Karpas-422 (cell line): ENCODE data around the gene TANGO2. TPM values are rescaled to one million over a fixed set of nuclear protein-coding genes. Genes with fewer than 3 reads are reported as not detected.

Experiments used
- DNase-seq: peaks from one replicate; pipeline ENCODE4 v3.0.0-alpha.2; 2015
- H2AFZ ChIP-seq: fragments of 200-600 bp; sonication (generic); 2 replicates; pipeline ENCODE4 v1.6.1; 2014; ENCODE audit warnings: antibody characterized with exemption, low read length, mixed read lengths
- H3K27ac ChIP-seq: fragments of 200-600 bp; sonication (generic); 2 replicates; pipeline ENCODE4 v1.5.1; 2014; ENCODE audit warnings: mild to moderate bottlenecking, low read length, moderate library complexity
- H3K27me3 ChIP-seq: fragments of 200-600 bp; sonication (generic); 2 replicates; pipeline ENCODE4 v1.6.1; 2014; ENCODE audit warnings: low read length, mixed read lengths
- H3K36me3 ChIP-seq: fragments of 200-600 bp; sonication (generic); 2 replicates; pipeline ENCODE4 v1.6.1; 2014; ENCODE audit warnings: low read length, mixed read lengths; ENCODE audit not compliant: insufficient read depth
- H3K4me1 ChIP-seq: fragments of 200-600 bp; sonication (generic); 2 replicates; pipeline ENCODE4 v1.6.1; 2014; ENCODE audit warnings: mild to moderate bottlenecking, low read length, mixed read lengths
- H3K4me2 ChIP-seq: fragments of 200-600 bp; sonication (generic); 2 replicates; pipeline ENCODE4 v1.6.1; 2014; ENCODE audit warnings: low read length, low read depth, mild to moderate bottlenecking; ENCODE audit not compliant: poor library complexity, severe bottlenecking
- H3K4me3 ChIP-seq: fragments of 200-600 bp; sonication (generic); 2 replicates; pipeline ENCODE4 v1.5.1; 2014; ENCODE audit warnings: mild to moderate bottlenecking, antibody characterized with exemption, low read length, mixed read lengths
- H3K79me2 ChIP-seq: fragments of 200-600 bp; sonication (generic); 2 replicates; pipeline ENCODE4 v1.6.1; 2014; ENCODE audit warnings: mild to moderate bottlenecking, low read length, mixed read lengths
- H3K9ac ChIP-seq: fragments of 200-600 bp; sonication (generic); 2 replicates; pipeline ENCODE4 v1.6.0; 2014; ENCODE audit warnings: low read length
- H3K9me2 ChIP-seq: fragments of 200-600 bp; sonication (generic), shearing (Covaris generic); replicated peaks from 2 replicates; pipeline ENCODE4 v1.6.0; 2014; ENCODE audit warnings: mild to moderate bottlenecking, low read length, moderate library complexity; ENCODE audit not compliant: insufficient read depth
- H3K9me3 ChIP-seq: fragments of 300-700, 200-600 bp; sonication (generic); 2 replicates; pipeline ENCODE4 v1.6.1; 2014; ENCODE audit warnings: low read length, mixed read lengths
- H4K20me1 ChIP-seq: fragments of 200-600 bp; sonication (generic); 2 replicates; pipeline ENCODE4 v1.6.1; 2014; ENCODE audit warnings: mild to moderate bottlenecking, antibody characterized with exemption, low read length, low read depth; ENCODE audit not compliant: insufficient read depth
- total RNA-seq: library from RNA; depleted of rRNA; stranded (reverse); fragments of >200 nt; shearing (Covaris generic); gene quantifications from 2 replicates; pipeline ENCODE4 v1.2.3, GENCODE V29; 2014; ENCODE audit warnings: low replicate concordance

The TANGO2 gene
- total RNA-seq, 1 experiment from 2014 or later, result 39.0 TPM

DNA sequence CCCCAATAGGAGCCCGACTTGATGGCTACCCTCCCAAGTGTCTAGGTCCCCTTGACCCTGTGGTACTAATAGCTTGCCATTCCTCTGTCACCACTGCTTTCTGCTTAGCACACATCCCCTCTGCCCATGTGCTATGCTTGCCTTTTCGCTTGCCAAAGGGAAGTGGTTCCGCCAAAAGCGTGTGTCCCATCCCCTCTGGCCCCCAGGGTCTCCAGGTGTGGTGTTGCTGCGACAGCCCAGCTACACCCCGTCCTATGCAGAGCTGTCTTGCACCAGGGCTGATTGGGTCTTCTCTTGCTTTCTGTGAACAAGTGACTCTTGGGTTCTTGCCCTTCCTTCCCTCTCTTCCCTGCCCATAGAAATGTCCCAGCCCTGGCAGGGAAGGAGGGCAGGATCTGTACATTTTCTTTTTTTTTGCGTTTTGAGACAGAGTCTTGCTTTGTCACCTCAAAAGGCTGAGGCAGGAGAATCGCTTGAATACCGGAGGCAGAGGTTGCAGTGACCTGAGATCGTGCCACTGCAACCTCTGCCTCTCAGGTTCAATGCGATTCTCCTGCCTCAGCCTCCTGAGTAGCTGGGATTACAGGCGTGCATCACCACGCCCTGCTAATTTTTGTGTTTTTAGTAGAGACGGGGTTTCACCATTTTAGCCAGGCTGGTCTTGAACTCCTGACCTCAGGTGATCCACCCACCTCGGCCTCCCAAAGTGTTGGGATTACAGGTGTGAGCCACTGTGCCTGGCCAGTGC, 3.9 kb downstream of the TANGO2 start:
- Histone ChIP-seq H3K79me2 (peaks cover 75% of the 10 kb centered on the region), H3K4me1 (peaks cover 55% of the 10 kb centered on the region), H3K27me3 (no peaks in the 10 kb centered on the region), H3K36me3 (no peaks in the 10 kb centered on the region), H3K9ac (no peak overlapping the region), H3K9me2 (no peaks in the 10 kb centered on the region), H2AFZ (no peak overlapping the region), H4K20me1 (0 out of 2 replicates have a peak, but pooled peaks cover 3% of the 10 kb centered on the region), H3K4me3 (no peak overlapping the region), H3K27ac (no peak overlapping the region), H3K4me2 (no peak overlapping the region), H3K9me3 (no peaks in the 10 kb centered on the region)
- DNase-seq, result no peak

DNA sequence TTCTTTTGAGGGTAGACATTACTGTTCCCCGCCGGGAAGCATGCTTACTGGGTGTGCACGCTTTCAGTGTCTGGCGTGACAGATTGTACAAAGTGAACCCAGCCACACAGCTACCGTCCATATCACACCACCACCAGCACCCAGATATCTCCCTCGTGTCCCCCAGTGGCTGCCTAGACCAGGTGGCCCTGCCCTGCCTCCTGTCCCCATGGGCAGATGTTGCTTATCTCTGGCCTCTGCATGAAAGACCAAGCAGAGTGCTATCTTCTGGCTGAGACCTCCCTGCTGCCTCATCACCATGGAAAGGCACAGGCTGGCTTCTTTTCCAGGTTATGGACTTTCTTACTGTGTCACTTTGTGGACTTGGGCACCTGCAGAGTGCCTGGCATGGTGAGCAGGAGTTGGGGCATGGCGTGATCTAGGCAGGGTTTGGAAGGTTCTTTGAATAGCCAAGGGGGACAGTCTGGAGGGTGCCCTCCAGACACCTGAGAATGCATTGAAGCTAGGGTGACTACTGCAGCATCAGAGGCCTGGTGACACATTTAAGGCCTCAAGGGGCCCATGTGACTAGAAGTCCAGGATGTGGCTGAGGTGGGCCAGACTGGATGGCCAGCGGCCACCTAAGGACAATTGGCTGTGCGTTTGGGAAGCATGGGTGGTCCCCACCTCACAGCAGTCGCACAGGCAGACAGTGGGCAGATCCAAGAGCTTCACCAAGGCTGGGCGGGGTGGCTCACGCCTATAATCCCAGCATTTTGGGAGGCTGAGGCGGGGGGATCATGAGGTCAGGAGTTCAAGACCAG, 4.7 kb downstream of the TANGO2 start:
- H3K79me2 ChIP-seq, result peaks cover 77% of the 10 kb centered on the region
- peaks cover 49% of the 10 kb centered on the region for H3K4me1 ChIP-seq
- H3K27ac ChIP-seq, result no peak overlapping the region
- no peaks in the 10 kb centered on the region for H3K36me3 ChIP-seq
- H3K9me2 ChIP-seq, result no peaks in the 10 kb centered on the region
- 0 out of 2 replicates have a peak, but pooled peaks cover 3% of the 10 kb centered on the region for H4K20me1 ChIP-seq
- H3K4me2 ChIP-seq, result no peak overlapping the region
- H3K9me3 ChIP-seq, result no peaks in the 10 kb centered on the region
- no peak overlapping the region for H3K9ac ChIP-seq
- no peaks in the 10 kb centered on the region for H3K27me3 ChIP-seq
- no peak overlapping the region for H2AFZ ChIP-seq
- no peak for DNase-seq
- H3K4me3 ChIP-seq, result no peak overlapping the region

GRCh38 chr22:20026204-20026908, 5.4 kb downstream of the TANGO2 start:
- no peak overlapping the region for H2AFZ ChIP-seq
- H3K9ac ChIP-seq, result peak overlapping the region; percentile 15; the same call in 1 of the 2 replicates
- H3K4me3 ChIP-seq, result no peak overlapping the region
- H3K4me2 ChIP-seq, result no peak overlapping the region
- no peaks in the 10 kb centered on the region for H3K36me3 ChIP-seq
- no peak overlapping the region for H3K27ac ChIP-seq
- no peaks in the 10 kb centered on the region for H3K9me2 ChIP-seq
- H3K27me3 ChIP-seq, result no peaks in the 10 kb centered on the region
- no peaks in the 10 kb centered on the region for H3K9me3 ChIP-seq
- DNase-seq, result no peak
- peaks cover 53% of the 10 kb centered on the region for H3K4me1 ChIP-seq
- 0 out of 2 replicates have a peak, but pooled peaks cover 3% of the 10 kb centered on the region for H4K20me1 ChIP-seq
- peaks cover 74% of the 10 kb centered on the region for H3K79me2 ChIP-seq

DNA sequence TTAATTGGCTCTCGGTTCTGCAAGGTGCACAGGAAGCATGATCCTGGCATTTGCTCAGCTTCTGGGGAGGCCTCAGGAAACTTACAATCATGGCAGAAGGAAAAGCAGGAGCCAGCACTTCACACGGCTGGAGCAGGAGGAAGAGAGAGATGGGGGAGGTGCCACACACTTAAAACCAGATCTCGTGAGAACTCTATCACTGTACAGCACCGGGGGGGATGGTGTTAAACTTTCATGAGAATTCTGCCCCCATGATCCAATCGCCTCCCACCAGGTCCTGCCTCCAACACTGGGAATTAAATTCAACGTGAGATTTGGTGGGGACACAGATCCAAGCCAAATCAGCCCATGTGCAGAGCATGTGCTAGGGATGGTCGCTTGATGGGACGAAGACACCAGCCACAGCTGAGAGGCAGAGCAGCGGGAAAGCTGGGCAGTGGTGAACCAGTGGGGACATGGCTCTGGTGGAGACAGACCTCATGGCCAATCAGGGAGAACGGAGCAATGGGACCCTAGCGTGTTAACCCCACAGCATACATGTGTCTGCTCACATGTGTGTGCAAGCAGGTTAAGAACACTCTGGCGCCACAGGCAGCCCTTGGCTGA, 6.2 kb downstream of the TANGO2 start:
- no peak overlapping the region for H2AFZ ChIP-seq
- H3K4me2 ChIP-seq, result no peak overlapping the region
- H3K9ac ChIP-seq, result no peak overlapping the region
- DNase-seq, result no peak
- H3K27ac ChIP-seq, result no peak overlapping the region; the same call in 1 of the 2 replicates
- H3K27me3 ChIP-seq, result no peaks in the 10 kb centered on the region
- peaks cover 56% of the 10 kb centered on the region for H3K4me1 ChIP-seq
- peaks cover 72% of the 10 kb centered on the region for H3K79me2 ChIP-seq
- H3K4me3 ChIP-seq, result no peak overlapping the region
- no peaks in the 10 kb centered on the region for H3K36me3 ChIP-seq
- 0 out of 2 replicates have a peak, but pooled peaks cover 3% of the 10 kb centered on the region for H4K20me1 ChIP-seq
- H3K9me3 ChIP-seq, result no peaks in the 10 kb centered on the region
- H3K9me2 ChIP-seq, result no peaks in the 10 kb centered on the region

DNA sequence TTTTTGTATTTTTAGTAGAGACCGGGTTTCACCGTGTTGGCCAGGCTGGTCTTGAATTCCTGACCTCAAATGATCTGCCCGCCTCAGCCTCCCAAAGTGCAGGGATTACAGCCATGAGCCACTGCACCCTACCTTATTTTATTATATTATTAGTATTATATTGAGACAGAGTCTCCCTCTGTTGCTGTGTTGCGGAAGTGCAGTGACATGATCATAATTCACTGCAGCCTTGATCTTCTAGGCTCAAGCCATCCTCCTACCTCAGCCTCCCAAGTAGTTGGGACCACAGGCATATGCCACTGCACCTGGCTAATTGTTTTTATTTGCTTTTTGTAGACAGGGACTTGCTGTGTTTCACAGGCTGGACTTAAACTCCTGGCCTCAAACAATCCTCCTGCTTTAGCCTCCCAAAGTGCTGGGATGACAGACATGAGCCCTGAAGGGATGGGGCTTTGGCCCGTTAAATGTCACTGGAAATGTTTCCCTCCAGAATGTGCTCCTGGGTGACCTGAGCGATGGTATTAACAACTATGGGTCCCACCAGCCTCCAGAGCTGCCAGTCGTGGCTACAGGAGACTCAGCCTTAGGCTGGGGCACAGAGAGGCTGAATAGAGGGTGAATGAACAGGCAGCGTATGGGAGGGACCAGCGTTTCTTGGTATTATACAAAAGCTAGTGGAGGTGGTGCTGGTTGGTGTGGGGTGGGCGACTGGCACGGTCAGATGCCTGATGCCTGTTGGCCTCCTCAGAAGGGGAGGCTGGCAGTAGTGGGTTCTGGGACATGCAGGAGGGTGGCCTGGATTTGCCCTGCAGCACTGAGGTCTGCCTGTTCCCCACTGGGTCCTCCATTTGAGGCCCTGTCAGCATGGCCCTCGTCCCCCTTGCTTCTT, 7.3 kb downstream of the TANGO2 start:
- Histone ChIP-seq H3K27me3 (no peaks in the 10 kb centered on the region), H3K4me2 (peak overlapping the region; percentile 9), H4K20me1 (0 out of 2 replicates have a peak, but pooled peaks cover 3% of the 10 kb centered on the region), H3K9ac (peak overlapping the region; percentile 34), H3K27ac (peak overlapping the region; percentile 71), H2AFZ (no peak overlapping the region), H3K9me3 (no peaks in the 10 kb centered on the region), H3K36me3 (no peaks in the 10 kb centered on the region), H3K4me3 (no peak overlapping the region), H3K79me2 (peaks cover 69% of the 10 kb centered on the region), H3K9me2 (no peaks in the 10 kb centered on the region), H3K4me1 (peaks cover 56% of the 10 kb centered on the region)
- peak; percentile 73 for DNase-seq

GRCh38 chr22:20028855-20029549, 8.1 kb downstream of the TANGO2 start:
- H3K36me3 ChIP-seq, result no peaks in the 10 kb centered on the region
- H3K9me3 ChIP-seq, result no peaks in the 10 kb centered on the region
- H3K4me2 ChIP-seq, result peak overlapping the region; percentile 9
- no peaks in the 10 kb centered on the region for H3K27me3 ChIP-seq
- H2AFZ ChIP-seq, result no peak overlapping the region
- H3K9ac ChIP-seq, result peak overlapping the region; percentile 34
- H3K4me1 ChIP-seq, result peaks cover 62% of the 10 kb centered on the region
- no peak for DNase-seq
- H3K9me2 ChIP-seq, result no peaks in the 10 kb centered on the region
- H3K4me3 ChIP-seq, result no peak overlapping the region
- 0 out of 2 replicates have a peak, but pooled peaks cover 3% of the 10 kb centered on the region for H4K20me1 ChIP-seq
- H3K27ac ChIP-seq, result peak overlapping the region; percentile 71
- peaks cover 61% of the 10 kb centered on the region for H3K79me2 ChIP-seq
